Right lobe of liver (tissue), 6 donors: ENCODE measurements around the gene MAGEA9B. TPM values are rescaled to one million over a fixed set of nuclear protein-coding genes. Genes with fewer than 3 reads are reported as not detected.
A peak's percentile ranks its signal among the peaks of the same experiment; 100 is the strongest.
"Not testable (repeated sequence)": the region's sequence is repeated elsewhere in the genome, so short reads cannot be mapped to it uniquely, and the experiment has no call there.

ENCODE experiments used
- ATAC-seq, 4 donors: fragments of 200-7000 bp; cut with Tn5 transposase; one replicate each; pipeline ENCODE4 v1.9.1; 2020; ENCODE audit warnings: mild to moderate bottlenecking in 4 of 4, moderate library complexity in 4 of 4
- DNase-seq, 3 donors: peaks; one replicate each; pipeline ENCODE4 v3.0.0-alpha.2; 2020
- H3K27ac ChIP-seq, 3 donors: fragments of 200-600 bp; one replicate each; pipeline ENCODE4 v1.8.0; 2022
- H3K27me3 ChIP-seq, 2 donors: fragments of 200-600 bp; one replicate each; pipeline ENCODE4 v1.8.0; 2022
- H3K36me3 ChIP-seq, 4 donors: fragments of 200-600 bp; sonication (generic) in 1 of 4; one replicate each; pipeline versions ENCODE4 v1.5.1 to v1.8.0; 2017 to 2022; ENCODE audit warnings: control low read depth in 1 of 4
- H3K4me1 ChIP-seq, 4 donors: fragments of 200-600 bp; sonication (generic) in 1 of 4; one replicate each; pipeline versions ENCODE4 v1.5.1 to v1.8.0; 2017 to 2022; ENCODE audit warnings: control low read depth in 1 of 4
- H3K4me3 ChIP-seq, 3 donors: fragments of 200-600 bp; one replicate each; pipeline ENCODE4 v1.8.0; 2022
- H3K9me3 ChIP-seq, 4 donors: fragments of 200-600 bp; sonication (generic) in 1 of 4; one replicate each; pipeline versions ENCODE4 v1.5.1 to v1.8.0; 2017 to 2022; ENCODE audit warnings: control low read depth in 1 of 4
- POLR2A ChIP-seq: fragments of 450-650 bp; IDR thresholded peaks from one replicate; pipeline ENCODE4 v1.6.1; 2017; ENCODE audit warnings: antibody characterized with exemption, mild to moderate bottlenecking
- WGBS: methylation state at CpG from one replicate; pipeline ENCODE4 v1.1.6; 2018; ENCODE audit warnings: low coverage, low lambda C conversion rate; ENCODE audit not compliant: insufficient coverage; ENCODE audit errors: missing lambda C conversion rate; 5-methylcytosine and 5-hydroxymethylcytosine counted together
- intact Hi-C, 2 donors: fragments of 100-400 bp; cut with DNase I; formaldehyde crosslinking; loops; one replicate each; pipeline versions ENCODE4 v1.11.2 to v1.14.1; 2022
- total RNA-seq, 6 experiments: library from RNA; depleted of rRNA in 2 of 6; stranded (reverse); fragments of >200 nt in 2 of 6; fragmentation: NEBNext Ultra II Directional in 3 of 6; extraction: Animal tissue kit (Norgen Biotek cat#: 25700) in 3 of 6; gene quantifications; one replicate each; pipeline versions ENCODE4 v1.1.0 to v1.2.4, GENCODE V29; 2016 to 2023
- TF ChIP-seq, protein P1 (sequence below), 4 donors: fragments of 200-600 bp in 3 of 4; fragments of 450-650 bp in 1 of 4; IDR thresholded peaks; one replicate each; pipeline versions ENCODE4 v1.5.1 to v1.8.0; 2016 to 2022; ENCODE audit warnings: antibody characterized with exemption in 4 of 4, mild to moderate bottlenecking in 2 of 4
- donor health status: DM: no; HTN: yes; CAD: no.
- donor health status: DM: no; HTN: no; CAD: no.
- donor health status: DM: no; HTN: no; CAD: no.
- donor health status: DM: no; HTN: yes; CAD: no.
- donor health status: DM: no; HTN: yes; CAD: no.

MAGEA9B gene
- total RNA-seq, 6 experiments from 2014 or later: not detected

- TF ChIP-seq POLR2A: peak; percentile 64
- TF ChIP-seq, protein P1, sequence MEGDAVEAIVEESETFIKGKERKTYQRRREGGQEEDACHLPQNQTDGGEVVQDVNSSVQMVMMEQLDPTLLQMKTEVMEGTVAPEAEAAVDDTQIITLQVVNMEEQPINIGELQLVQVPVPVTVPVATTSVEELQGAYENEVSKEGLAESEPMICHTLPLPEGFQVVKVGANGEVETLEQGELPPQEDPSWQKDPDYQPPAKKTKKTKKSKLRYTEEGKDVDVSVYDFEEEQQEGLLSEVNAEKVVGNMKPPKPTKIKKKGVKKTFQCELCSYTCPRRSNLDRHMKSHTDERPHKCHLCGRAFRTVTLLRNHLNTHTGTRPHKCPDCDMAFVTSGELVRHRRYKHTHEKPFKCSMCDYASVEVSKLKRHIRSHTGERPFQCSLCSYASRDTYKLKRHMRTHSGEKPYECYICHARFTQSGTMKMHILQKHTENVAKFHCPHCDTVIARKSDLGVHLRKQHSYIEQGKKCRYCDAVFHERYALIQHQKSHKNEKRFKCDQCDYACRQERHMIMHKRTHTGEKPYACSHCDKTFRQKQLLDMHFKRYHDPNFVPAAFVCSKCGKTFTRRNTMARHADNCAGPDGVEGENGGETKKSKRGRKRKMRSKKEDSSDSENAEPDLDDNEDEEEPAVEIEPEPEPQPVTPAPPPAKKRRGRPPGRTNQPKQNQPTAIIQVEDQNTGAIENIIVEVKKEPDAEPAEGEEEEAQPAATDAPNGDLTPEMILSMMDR (IDR thresholded peaks at IDR 0.05): no peak
- Histone ChIP-seq H3K4me1 (no peaks in the 10 kb centered on the region), H3K27ac (peak within 1 kb of the TSS; percentile 76 to 87 (median 81))
Observed at GRCh38 chrX:149540621-149541520, 46.4 kb downstream of the MAGEA9B start, which contains the start of gene EOLA1. Gene EOLA1 (plus strand): TSS chrX:149541012. CDS start chrX:149545631, 4,619 bp downstream.

DNA sequence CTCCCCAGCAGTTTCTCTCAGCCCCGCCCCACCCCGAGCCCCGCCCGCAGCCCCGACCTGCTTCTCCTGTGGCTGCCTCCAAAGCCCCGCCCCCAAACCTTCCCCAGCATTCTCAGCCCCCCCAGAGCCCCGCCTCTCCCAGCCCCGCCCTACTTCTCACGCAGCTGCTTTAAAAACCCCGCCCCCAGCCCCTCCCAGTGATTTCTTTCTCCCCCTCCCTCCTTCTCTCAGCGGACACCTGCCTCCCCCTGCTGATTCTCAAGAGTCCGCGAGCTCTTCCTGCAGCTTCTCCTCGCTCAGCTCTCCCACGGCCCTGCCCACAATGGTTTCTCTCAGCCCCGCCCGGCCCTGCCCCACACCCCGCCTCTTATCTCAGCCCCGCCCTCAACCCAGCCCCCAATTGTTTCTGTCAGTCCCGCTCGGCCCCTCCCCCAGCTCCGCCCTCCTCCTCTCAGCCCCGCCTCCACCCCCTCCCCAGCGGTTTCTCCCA is 47.1 kb downstream of the MAGEA9B start:
- Histone ChIP-seq H3K4me3 (peak overlapping the region; percentile 54 to 65 (median 59)), H3K9me3 (no peaks in the 10 kb centered on the region), H3K36me3 (no peaks in the 10 kb centered on the region), H3K27ac (peak overlapping the region; percentile 76 to 87 (median 81)), H3K4me1 (no peaks in the 10 kb centered on the region), H3K27me3 (no peaks in the 10 kb centered on the region)
- intact Hi-C loops: no loop called here
- DNase-seq (peak; percentile 93 to 95 (median 94)), ATAC-seq (peak; percentile 75 to 81 (median 79))
- 26% methylated on average over 24 of the region's 24 CpGs for WGBS
- TF ChIP-seq, protein P1 (IDR thresholded peaks at IDR 0.05): no peak
- no peak for TF ChIP-seq POLR2A

More at GRCh38 chrX:149540621-149541520, 46.4 kb downstream of the MAGEA9B start, which contains the start of gene EOLA1:
- H3K27me3 ChIP-seq: no peaks in the 10 kb centered on the region
- intact Hi-C loops: no loop called here
- ATAC-seq: peak; percentile 50 to 69 (median 52)
- peak within 1 kb of the TSS; percentile 54 to 65 (median 59) for H3K4me3 ChIP-seq
- H3K36me3 ChIP-seq: no peaks in the 10 kb centered on the region
- WGBS: 28% methylated on average over 23 of the region's 71 CpGs
- H3K9me3 ChIP-seq: no peaks in the 10 kb centered on the region
- DNase-seq: peak; percentile 82 to 90 (median 86)

DNA sequence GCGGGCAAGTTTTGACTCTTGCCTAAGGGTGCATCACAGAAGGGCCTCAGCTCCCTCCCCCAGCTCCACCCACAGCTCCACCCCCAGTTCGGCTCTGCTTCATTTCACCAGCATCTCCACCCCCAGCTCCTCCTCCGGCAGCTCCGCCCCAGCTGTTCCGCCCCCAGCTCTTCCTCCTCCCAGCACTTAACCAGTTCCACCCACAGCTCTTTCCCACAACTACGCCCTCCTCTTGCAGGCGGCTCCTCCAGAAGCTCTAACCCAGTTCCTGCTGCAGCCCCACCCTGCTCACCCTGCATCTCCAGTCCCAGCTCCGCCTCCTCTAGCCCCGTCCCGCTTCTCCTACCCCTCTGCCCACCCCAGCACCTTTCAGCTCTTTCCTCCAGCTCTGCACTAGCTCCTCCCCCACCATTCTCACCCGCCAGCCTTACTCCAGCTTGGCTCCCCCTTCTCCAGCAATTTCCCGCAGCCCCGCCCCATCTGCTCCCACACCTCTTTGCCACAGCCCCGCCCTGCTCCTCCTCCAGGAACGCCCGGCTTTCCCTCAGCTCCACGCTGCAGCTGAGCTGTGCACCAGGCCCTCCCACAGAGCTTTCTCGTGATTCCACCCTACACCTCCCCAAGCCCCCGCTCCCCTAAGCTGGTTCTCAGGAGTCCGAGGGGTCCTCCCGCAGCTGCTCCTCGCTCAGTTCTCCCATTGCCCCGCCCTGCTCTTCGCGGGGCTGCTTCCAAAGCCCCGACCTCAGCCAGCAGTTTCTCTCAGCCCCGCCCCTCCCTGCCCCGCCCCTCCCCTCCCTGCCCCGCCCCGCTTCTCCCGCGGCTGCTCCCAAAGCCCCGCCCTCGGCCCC is 47.8 kb downstream of the MAGEA9B start:
- ATAC-seq: peak; percentile 57 to 68 (median 62)
- intact Hi-C loops: no loop called here
- 25% methylated on average over 27 of the region's 34 CpGs for WGBS
- Histone ChIP-seq H3K4me1 (no peaks in the 10 kb centered on the region), H3K36me3 (no peaks in the 10 kb centered on the region), H3K9me3 (no peaks in the 10 kb centered on the region), H3K4me3 (peak overlapping the region; percentile 36 to 46 (median 43)), H3K27me3 (no peaks in the 10 kb centered on the region), H3K27ac (no peak overlapping the region)
- peak; percentile 88 to 91 (median 88) for DNase-seq
- TF ChIP-seq, protein P1 (IDR thresholded peaks at IDR 0.05): no peak
- TF ChIP-seq POLR2A: no peak

- H3K4me1 ChIP-seq, DNase-seq, H3K4me3 ChIP-seq, H3K27ac ChIP-seq, H3K27me3 ChIP-seq, ATAC-seq, H3K36me3 ChIP-seq, intact Hi-C loops, H3K9me3 ChIP-seq: not testable (repeated sequence)
- 75% methylated on average over 4 of the region's 11 CpGs for WGBS
Observed at GRCh38 chrX:149537474-149537873, 49.8 kb downstream of the MAGEA9B start.

DNA sequence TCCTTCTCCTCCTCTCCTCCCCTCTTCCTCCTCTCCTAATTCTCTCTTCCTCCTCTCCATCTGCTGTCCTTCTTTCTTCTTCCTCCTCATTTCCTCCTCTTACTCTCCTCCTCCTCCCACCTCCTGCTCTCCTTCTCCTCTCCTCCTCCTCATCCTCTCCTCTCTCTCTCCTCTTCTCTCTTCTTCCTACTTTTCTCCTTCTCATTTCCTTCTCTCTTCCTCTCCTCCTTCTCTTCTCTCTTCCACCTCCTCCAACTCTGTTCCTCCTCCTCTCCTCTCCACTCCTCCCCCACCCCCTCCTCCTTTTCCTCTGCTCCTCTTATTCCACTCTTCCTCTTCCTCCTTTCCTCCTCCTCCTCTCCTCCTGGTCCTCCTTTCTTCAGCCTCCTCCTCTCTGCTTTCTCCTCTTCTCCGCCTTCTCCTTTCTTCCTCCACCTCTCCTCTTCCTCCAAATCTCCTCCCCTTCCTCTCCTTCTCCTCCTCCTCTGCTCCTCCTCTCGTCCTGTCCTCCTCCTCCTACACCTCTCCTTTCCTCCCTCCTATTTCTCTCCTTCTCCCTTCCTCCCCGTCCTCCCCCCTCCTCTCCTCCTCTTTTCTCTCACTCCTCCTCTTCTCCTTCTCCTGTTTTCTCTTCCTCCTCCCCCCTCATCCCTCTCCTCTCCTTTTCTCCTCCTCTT is 52.2 kb downstream of the MAGEA9B start:
- intact Hi-C loops, H3K27ac ChIP-seq, H3K4me3 ChIP-seq, H3K27me3 ChIP-seq, ATAC-seq, H3K36me3 ChIP-seq, H3K4me1 ChIP-seq, DNase-seq, H3K9me3 ChIP-seq: not testable (repeated sequence)
- WGBS: 40% methylated on average over 3 of the region's 3 CpGs

DNA sequence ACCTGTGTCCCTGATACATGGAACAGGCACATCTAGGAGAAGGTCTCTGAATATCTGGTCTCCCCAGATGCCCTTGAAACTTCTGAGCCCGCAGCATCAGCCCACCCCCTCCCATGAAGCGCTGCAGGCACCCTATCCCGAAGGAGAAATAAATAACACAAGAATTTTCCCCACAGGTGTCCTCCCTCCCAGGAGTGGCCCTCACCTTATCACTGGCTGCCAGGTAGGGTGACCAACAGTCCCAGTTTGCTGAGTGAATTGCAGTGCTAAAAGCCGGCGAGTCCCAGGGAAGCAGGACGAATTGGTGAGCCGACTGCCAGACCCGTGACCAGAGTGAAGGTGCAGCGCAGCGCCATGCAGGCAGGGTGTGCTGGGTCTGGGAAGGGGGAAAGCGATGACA is 53.3 kb downstream of the MAGEA9B start:
- H3K27ac ChIP-seq, ATAC-seq, intact Hi-C loops, H3K9me3 ChIP-seq, H3K27me3 ChIP-seq, H3K4me1 ChIP-seq, H3K4me3 ChIP-seq, DNase-seq, H3K36me3 ChIP-seq: not testable (repeated sequence)
- WGBS: 86% methylated on average over 6 of the region's 11 CpGs

- intact Hi-C loops: not testable (repeated sequence)
Observed at GRCh38 chrX:149532868-149533267, 54.4 kb downstream of the MAGEA9B start.

More at GRCh38 chrX:149532868-149533267, 54.4 kb downstream of the MAGEA9B start:
- ATAC-seq: peak in 1 of 4 donors; percentile 53
- not testable (repeated sequence) for H3K4me3 ChIP-seq, H3K4me1 ChIP-seq, H3K27me3 ChIP-seq, H3K9me3 ChIP-seq, DNase-seq, H3K27ac ChIP-seq, H3K36me3 ChIP-seq
- no CpG with 5 or more reads among the region's 3 CpGs for WGBS
